Caco-2 (cell line): ENCODE measurements around the gene NUDT6. TPM values are rescaled to one million over a fixed set of nuclear protein-coding genes. Genes with fewer than 3 reads are reported as not detected.
"Not testable (repeated sequence)": the region's sequence is repeated elsewhere in the genome, so short reads cannot be mapped to it uniquely, and the experiment has no call there.

Experiments
- BruUV-seq: library from RNA; stranded (reverse); fragments of 400-500 nt; replicated peaks from 2 replicates; lab custom pipeline; 2021; lab: Mats Ljungman, UMichigan
- CTCF ChIA-PET: fragments of 300-600 bp; sonication (Branson Sonifier 250); formaldehyde crosslinking; loops from one replicate; lab custom pipeline; 2022; ENCODE audit warnings: antibody characterized with exemption; lab: Charles Lee
- POLR2A ChIA-PET: fragments of 300-600 bp; sonication (Branson Sonifier 250); formaldehyde crosslinking; loops from one replicate; lab custom pipeline; 2022; ENCODE audit warnings: antibody characterized with exemption; lab: Charles Lee
- DNase-seq, 2 experiments: peaks; one replicate each; pipeline versions ENCODE4 v3.0.0 to v3.0.0-alpha.2; 2020 to 2022
- H3K27me3 ChIP-seq: replicated peaks from 2 replicates; pipeline ENCODE4 v1.6.0; 2011; ENCODE audit warnings: low read length; ENCODE audit not compliant: control insufficient read depth, insufficient read depth
- H3K36me3 ChIP-seq: 2 replicates; pipeline ENCODE4 v1.5.1; 2011; ENCODE audit warnings: low read length; ENCODE audit not compliant: control insufficient read depth, insufficient read depth
- H3K4me1 ChIP-seq: fragments of 250-450 bp; sonication (Bioruptor Pico); 2 replicates; pipeline ENCODE4 v1.5.1; 2020; ENCODE audit warnings: mild to moderate bottlenecking
- H3K4me3 ChIP-seq: 2 replicates; pipeline ENCODE4 v1.5.1; 2011; ENCODE audit warnings: low read depth, mild to moderate bottlenecking, control low read depth, low read length
- H3K9me3 ChIP-seq: fragments of 250-450 bp; sonication (Bioruptor Pico); 2 replicates; pipeline ENCODE4 v1.5.1; 2020; ENCODE audit warnings: mild to moderate bottlenecking, moderate library complexity
- H3K27ac Mint-ChIP-seq: one replicate; pipeline ENCODE4 v1.8.0; 2022; ENCODE audit warnings: mixed read lengths; ENCODE audit not compliant: unreplicated experiment
- H3K27me3 Mint-ChIP-seq: one replicate; pipeline ENCODE4 v1.8.0; 2022; ENCODE audit warnings: mixed read lengths; ENCODE audit not compliant: insufficient read depth, unreplicated experiment
- H3K36me3 Mint-ChIP-seq: one replicate; pipeline ENCODE4 v1.8.0; 2022; ENCODE audit warnings: mild to moderate bottlenecking, mixed read lengths; ENCODE audit not compliant: insufficient read depth, unreplicated experiment
- H3K4me1 Mint-ChIP-seq: one replicate; pipeline ENCODE4 v1.8.0; 2022; ENCODE audit warnings: low read depth, mixed read lengths; ENCODE audit not compliant: unreplicated experiment
- H3K4me3 Mint-ChIP-seq: one replicate; pipeline ENCODE4 v1.8.0; 2022; ENCODE audit warnings: mild to moderate bottlenecking, moderate library complexity, mixed read lengths; ENCODE audit not compliant: unreplicated experiment
- H3K9me3 Mint-ChIP-seq: one replicate; pipeline ENCODE4 v1.8.0; 2022; ENCODE audit warnings: mixed read lengths; ENCODE audit not compliant: unreplicated experiment
- intact Hi-C: fragments of 100-400 bp; cut with micrococcal nuclease; formaldehyde crosslinking; loops from one replicate; pipeline ENCODE4 v1.10.0; 2022; ENCODE audit not compliant: unreplicated experiment
- total RNA-seq: library from RNA; stranded (reverse); gene quantifications from 2 replicates; pipeline ENCODE4 v1.2.3, GENCODE V29; 2022
- TF ChIP-seq, protein P1 (sequence below), 2 experiments: fragments of 200-600 bp in 1 of 2; IDR thresholded peaks; 1 replicate in 1 of 2; 2 replicates in 1 of 2; pipeline versions ENCODE4 v1.5.1 to v1.8.0; 2011 to 2022; ENCODE audit warnings: antibody characterized with exemption in 1 of 2, control low read depth in 1 of 2, inconsistent platforms in 1 of 2, low read depth in 1 of 2, low read length in 1 of 2, mild to moderate bottlenecking in 1 of 2, moderate library complexity in 1 of 2; ENCODE audit not compliant: insufficient read depth in 1 of 2, severe bottlenecking in 1 of 2, unreplicated experiment in 1 of 2

The NUDT6 gene
- total RNA-seq, 1 experiment from 2014 or later = 5.3 TPM

DNA sequence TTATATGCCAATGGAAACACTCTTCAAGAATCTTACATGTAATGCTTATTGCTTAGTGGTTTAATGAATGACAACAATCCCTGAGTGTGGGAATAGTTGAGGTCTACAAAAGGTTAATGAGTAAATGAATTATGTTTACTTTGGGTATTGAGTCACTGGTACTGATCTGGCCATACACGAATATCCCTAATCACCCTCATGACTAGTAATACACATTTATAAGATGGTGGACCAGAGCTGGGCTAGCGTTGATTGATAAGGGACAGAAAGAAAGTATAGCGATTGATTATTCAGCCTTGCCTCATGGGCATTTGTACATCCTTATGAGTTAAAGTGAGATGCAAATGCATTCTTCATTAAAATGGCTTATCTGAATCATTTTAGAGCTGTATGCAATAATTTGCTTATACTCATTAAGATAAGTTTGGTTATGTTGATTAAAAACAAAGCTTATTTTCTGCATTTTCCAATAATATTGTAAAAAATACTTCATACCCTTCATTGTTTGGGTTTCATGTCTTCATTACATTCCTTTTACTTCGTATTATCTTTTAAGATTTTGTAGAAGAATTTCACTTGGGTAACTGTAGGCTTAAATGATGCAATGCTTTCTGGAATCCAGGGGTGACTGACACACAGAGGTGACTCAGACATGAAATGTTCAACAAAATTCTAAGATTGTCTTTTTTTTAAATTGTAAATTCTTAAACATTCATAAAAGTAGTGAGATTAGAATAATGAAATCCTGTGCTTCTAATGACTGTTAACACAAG is 48.4 kb downstream of the NUDT6 start:
- H3K4me3 Mint-ChIP-seq = no peak overlapping the region
- no peaks in the 10 kb centered on the region for H3K36me3 Mint-ChIP-seq
- H3K27ac Mint-ChIP-seq = no peak overlapping the region
- intact Hi-C loops = no loop called here
- H3K36me3 ChIP-seq = no peaks in the 10 kb centered on the region
- CTCF ChIA-PET = no interaction called here
- H3K27me3 Mint-ChIP-seq = no peaks in the 10 kb centered on the region
- peaks cover 19% of the 10 kb centered on the region for H3K4me1 ChIP-seq
- H3K4me1 Mint-ChIP-seq = peaks cover 7% of the 10 kb centered on the region
- POLR2A ChIA-PET = no interaction called here
- H3K9me3 Mint-ChIP-seq = peaks cover 17% of the 10 kb centered on the region
- H3K27me3 ChIP-seq = no peaks in the 10 kb centered on the region
- H3K9me3 ChIP-seq = no peaks in the 10 kb centered on the region
- TF ChIP-seq, protein P1, sequence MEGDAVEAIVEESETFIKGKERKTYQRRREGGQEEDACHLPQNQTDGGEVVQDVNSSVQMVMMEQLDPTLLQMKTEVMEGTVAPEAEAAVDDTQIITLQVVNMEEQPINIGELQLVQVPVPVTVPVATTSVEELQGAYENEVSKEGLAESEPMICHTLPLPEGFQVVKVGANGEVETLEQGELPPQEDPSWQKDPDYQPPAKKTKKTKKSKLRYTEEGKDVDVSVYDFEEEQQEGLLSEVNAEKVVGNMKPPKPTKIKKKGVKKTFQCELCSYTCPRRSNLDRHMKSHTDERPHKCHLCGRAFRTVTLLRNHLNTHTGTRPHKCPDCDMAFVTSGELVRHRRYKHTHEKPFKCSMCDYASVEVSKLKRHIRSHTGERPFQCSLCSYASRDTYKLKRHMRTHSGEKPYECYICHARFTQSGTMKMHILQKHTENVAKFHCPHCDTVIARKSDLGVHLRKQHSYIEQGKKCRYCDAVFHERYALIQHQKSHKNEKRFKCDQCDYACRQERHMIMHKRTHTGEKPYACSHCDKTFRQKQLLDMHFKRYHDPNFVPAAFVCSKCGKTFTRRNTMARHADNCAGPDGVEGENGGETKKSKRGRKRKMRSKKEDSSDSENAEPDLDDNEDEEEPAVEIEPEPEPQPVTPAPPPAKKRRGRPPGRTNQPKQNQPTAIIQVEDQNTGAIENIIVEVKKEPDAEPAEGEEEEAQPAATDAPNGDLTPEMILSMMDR (IDR thresholded peaks at IDR 0.05; ENCODE audit: insufficient read depth in 1 of 2, low read depth in 1 of 2, low read length in 1 of 2, severe bottlenecking in 1 of 2, unreplicated experiment in 1 of 2) = no peak
- BruUV-seq = no TSS peak
- peak in 1 of 2 experiments; percentile 22 for DNase-seq
- H3K4me3 ChIP-seq = no peak overlapping the region

DNA sequence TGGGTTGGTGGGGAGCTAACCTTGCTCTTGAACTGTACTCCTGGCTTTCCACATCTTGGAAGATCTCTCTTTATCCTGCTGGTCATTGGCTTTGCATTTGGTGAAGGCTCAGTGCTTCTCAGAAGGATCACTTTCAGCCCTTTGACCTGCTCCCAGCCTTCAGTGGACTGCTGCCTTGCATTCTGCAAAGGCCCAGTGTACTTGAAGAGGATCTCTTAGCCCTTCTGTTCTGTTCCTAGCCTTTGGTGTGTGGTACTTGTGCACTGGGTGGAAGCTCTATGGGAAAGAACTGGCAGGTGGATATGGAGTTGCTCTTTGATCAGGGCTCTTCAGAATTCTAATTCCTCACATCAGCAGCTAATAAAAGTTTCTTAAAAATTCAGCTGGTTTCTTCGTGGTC is 49.3 kb downstream of the NUDT6 start:
- ChIA-PET CTCF (no interaction called here), POLR2A (no interaction called here)
- Histone ChIP-seq H3K4me3 (no peak overlapping the region), H3K27me3 (no peaks in the 10 kb centered on the region), H3K9me3 (no peaks in the 10 kb centered on the region), H3K36me3 (no peaks in the 10 kb centered on the region), H3K4me1 (peaks cover 19% of the 10 kb centered on the region)
- Mint-ChIP-seq H3K9me3 (peaks cover 14% of the 10 kb centered on the region), H3K27ac (no peak overlapping the region), H3K4me3 (no peak overlapping the region), H3K27me3 (no peaks in the 10 kb centered on the region), H3K36me3 (no peaks in the 10 kb centered on the region), H3K4me1 (peaks cover 7% of the 10 kb centered on the region)
- intact Hi-C loops = no loop called here
- no peak for DNase-seq
- no TSS peak for BruUV-seq
- TF ChIP-seq, protein P1 (IDR thresholded peaks at IDR 0.05; ENCODE audit: insufficient read depth in 1 of 2, low read depth in 1 of 2, low read length in 1 of 2, severe bottlenecking in 1 of 2, unreplicated experiment in 1 of 2) = no peak

DNA sequence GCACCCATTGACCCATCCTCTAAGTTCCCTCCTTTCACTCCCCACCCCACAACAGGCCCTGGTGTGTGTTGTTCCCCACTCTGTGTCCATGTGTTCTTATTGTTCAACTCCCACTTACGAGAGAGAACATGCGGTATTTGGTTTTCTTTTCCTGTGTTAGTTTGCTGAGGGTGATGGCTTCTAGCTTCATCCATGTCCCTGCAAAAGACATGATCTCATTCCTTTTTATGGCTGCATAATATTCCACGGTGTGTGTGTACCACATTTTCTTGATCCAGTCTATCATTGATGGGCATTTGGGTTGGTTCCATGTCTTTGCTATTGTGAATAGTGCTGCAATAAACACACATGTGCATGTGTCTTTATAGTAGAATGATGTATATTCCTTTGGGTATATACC is 54.2 kb downstream of the NUDT6 start:
- H3K27me3 ChIP-seq, DNase-seq, POLR2A ChIA-PET, BruUV-seq, H3K9me3 Mint-ChIP-seq, intact Hi-C loops, H3K4me1 Mint-ChIP-seq, H3K36me3 Mint-ChIP-seq, H3K36me3 ChIP-seq, H3K27me3 Mint-ChIP-seq, H3K4me1 ChIP-seq, H3K4me3 ChIP-seq, H3K9me3 ChIP-seq, CTCF ChIA-PET, H3K4me3 Mint-ChIP-seq, H3K27ac Mint-ChIP-seq: not testable (repeated sequence)
